RWPE2 (cell line): Measurements from ENCODE around the gene FBXL7.

Experiments
- ATAC-seq: fragments of 200-7000 bp; cut with Tn5 transposase; 3 replicates; pipeline ENCODE4 v1.9.1; 2021; ENCODE audit warnings: low read depth
- DNase-seq: peaks from one replicate; pipeline ENCODE4 v3.0.0-alpha.2; 2020; ENCODE audit warnings: low spot score
- H3K27ac ChIP-seq: fragments of 450-650 bp; 2 replicates; pipeline ENCODE4 v1.5.1; 2017; ENCODE audit warnings: mild to moderate bottlenecking; ENCODE audit not compliant: poor library complexity, severe bottlenecking
- H3K27me3 ChIP-seq: fragments of 250-450 bp; sonication (Bioruptor Pico); 2 replicates; pipeline ENCODE4 v1.5.1; 2021; ENCODE audit warnings: mild to moderate bottlenecking, moderate library complexity; ENCODE audit not compliant: insufficient read depth, poor library complexity, severe bottlenecking
- H3K36me3 ChIP-seq: fragments of 250-450 bp; sonication (Bioruptor Pico); 2 replicates; pipeline ENCODE4 v1.5.1; 2020; ENCODE audit warnings: low read depth, mild to moderate bottlenecking, moderate library complexity
- H3K4me1 ChIP-seq: fragments of 250-450 bp; sonication (Bioruptor Pico); 2 replicates; pipeline ENCODE4 v1.5.1; 2021; ENCODE audit warnings: mild to moderate bottlenecking, moderate library complexity; ENCODE audit not compliant: insufficient read depth, poor library complexity, severe bottlenecking
- H3K4me3 ChIP-seq: fragments of 250-450 bp; sonication (Bioruptor Pico); 2 replicates; pipeline ENCODE4 v1.5.1; 2021; ENCODE audit warnings: mild to moderate bottlenecking, moderate library complexity; ENCODE audit not compliant: severe bottlenecking
- H3K9me3 ChIP-seq: fragments of 250-450 bp; sonication (Bioruptor Pico); 2 replicates; pipeline ENCODE4 v1.5.1; 2021; ENCODE audit warnings: mild to moderate bottlenecking, moderate library complexity; ENCODE audit not compliant: severe bottlenecking
- TF ChIP-seq, protein P1 (sequence below): fragments of 450-650 bp; IDR thresholded peaks from one replicate; pipeline ENCODE4 v1.5.1; 2017; ENCODE audit warnings: mild to moderate bottlenecking, moderate library complexity; ENCODE audit not compliant: poor library complexity, severe bottlenecking

Gene FBXL7

DNA sequence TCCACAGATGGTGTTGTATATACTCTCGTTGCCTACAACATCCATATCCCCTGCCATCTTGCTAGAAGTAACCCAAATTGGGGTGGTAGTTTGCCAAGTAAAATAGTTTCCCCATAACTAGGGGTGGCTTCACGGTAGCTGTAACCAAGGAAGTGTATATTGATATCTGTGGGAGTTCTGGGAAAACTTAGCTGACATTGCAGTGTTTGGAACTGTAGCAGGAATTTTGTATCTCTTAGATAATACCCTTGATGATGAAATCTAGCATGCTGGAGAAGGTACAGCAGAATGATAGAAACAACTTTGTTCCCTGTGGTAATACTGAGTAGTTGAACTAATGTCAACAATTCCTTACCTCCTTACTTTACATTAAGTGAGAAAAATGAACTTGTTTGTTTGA, 29.8 kb downstream of the FBXL7 start:
- Histone ChIP-seq H3K27me3 (no peaks in the 10 kb centered on the region), H3K4me1 (no peaks in the 10 kb centered on the region), H3K9me3 (no peaks in the 10 kb centered on the region), H3K4me3 (no peak overlapping the region), H3K27ac (no peak overlapping the region), H3K36me3 (no peaks in the 10 kb centered on the region)
- TF ChIP-seq, protein P1, sequence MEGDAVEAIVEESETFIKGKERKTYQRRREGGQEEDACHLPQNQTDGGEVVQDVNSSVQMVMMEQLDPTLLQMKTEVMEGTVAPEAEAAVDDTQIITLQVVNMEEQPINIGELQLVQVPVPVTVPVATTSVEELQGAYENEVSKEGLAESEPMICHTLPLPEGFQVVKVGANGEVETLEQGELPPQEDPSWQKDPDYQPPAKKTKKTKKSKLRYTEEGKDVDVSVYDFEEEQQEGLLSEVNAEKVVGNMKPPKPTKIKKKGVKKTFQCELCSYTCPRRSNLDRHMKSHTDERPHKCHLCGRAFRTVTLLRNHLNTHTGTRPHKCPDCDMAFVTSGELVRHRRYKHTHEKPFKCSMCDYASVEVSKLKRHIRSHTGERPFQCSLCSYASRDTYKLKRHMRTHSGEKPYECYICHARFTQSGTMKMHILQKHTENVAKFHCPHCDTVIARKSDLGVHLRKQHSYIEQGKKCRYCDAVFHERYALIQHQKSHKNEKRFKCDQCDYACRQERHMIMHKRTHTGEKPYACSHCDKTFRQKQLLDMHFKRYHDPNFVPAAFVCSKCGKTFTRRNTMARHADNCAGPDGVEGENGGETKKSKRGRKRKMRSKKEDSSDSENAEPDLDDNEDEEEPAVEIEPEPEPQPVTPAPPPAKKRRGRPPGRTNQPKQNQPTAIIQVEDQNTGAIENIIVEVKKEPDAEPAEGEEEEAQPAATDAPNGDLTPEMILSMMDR, result no peak
- no peak for DNase-seq
- no peak for ATAC-seq

DNA sequence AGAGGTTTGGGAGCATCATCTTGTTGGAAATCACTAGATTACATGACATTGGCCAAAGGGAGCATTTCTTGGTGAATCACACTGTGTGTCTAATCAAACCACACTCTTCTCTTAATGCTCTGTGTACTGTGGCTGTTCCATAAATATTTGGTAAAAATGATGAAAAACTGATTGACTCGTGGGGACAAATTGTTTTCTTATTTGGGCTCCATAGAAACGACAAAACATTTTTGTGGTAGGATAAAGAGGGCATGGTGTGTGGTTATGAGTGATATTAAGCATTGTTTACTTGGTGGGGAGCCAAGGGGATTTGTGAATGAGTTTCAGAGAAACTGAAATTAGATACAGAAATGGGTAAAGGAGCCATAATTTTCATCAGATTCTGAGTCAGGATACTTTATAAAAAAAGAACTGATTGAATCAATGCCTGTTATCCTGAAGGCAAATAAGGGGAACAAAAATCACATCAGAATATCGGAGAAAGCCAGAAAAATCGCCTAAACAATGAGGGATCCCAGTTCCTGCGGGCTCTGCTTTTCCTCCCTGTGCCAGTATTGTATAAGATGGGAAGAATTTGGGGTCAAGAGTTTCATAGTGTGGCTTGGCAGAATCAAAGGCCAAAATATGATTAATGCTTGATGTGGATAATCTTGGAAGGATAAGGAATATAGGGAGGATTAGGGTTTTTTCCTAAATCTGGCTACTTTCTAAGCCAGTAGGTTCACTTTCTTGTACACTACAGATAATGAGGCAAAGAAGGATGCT, 33.3 kb downstream of the FBXL7 start:
- no peaks in the 10 kb centered on the region for H3K9me3 ChIP-seq
- H3K4me1 ChIP-seq, result no peaks in the 10 kb centered on the region
- no peak overlapping the region for H3K27ac ChIP-seq
- TF ChIP-seq, protein P1, result no peak
- ATAC-seq, result no peak
- no peak overlapping the region for H3K4me3 ChIP-seq
- no peaks in the 10 kb centered on the region for H3K27me3 ChIP-seq
- no peak for DNase-seq
- no peaks in the 10 kb centered on the region for H3K36me3 ChIP-seq

DNA sequence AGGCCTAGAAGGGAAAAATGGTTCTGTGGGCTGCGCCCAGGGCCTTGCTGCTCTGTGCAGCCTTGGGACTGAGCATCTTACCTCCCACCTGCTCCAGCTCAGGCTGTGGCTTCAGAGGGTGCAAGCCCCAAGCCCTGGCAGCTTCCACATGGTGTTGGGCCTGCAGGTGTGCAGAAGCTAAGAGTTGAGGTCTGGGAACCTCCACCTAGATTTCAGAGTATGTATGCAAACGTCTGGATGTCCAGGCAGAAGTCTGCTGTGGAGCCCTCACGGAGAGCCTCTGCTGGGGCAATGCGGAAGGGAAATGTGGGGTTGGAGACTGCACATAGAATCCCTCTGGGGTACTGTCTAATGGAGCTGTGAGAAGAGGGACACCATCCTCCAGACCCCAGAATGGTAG, 36.0 kb downstream of the FBXL7 start:
- Histone ChIP-seq H3K36me3 (no peaks in the 10 kb centered on the region), H3K27me3 (no peaks in the 10 kb centered on the region), H3K4me3 (no peak overlapping the region), H3K4me1 (no peaks in the 10 kb centered on the region), H3K9me3 (no peaks in the 10 kb centered on the region), H3K27ac (no peak overlapping the region)
- no peak for ATAC-seq
- TF ChIP-seq, protein P1, result no peak
- no peak for DNase-seq

DNA sequence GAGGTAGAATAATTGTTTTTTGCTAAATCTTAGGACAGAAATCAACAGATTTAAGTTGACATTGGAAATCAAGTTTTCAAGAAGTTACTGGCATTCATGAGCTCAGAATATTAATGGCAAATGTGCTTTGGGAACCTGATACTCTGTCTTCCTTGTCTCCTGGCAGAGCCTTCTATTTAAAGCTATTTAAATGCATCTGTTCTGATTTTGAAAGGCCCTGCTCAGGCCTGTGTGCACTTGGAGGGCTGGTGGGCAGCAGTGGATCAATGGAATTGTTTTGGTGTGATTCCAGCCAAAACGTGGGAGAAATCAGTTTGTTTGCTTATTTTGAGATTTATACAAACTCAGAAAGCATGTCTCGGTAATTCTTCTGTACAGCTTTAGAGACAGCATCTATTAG, 38.5 kb downstream of the FBXL7 start:
- Histone ChIP-seq H3K27me3 (no peaks in the 10 kb centered on the region), H3K36me3 (no peaks in the 10 kb centered on the region), H3K4me3 (no peak overlapping the region), H3K27ac (no peak overlapping the region), H3K4me1 (no peaks in the 10 kb centered on the region), H3K9me3 (no peaks in the 10 kb centered on the region)
- DNase-seq (no peak), ATAC-seq (no peak)
- TF ChIP-seq, protein P1, result no peak

DNA sequence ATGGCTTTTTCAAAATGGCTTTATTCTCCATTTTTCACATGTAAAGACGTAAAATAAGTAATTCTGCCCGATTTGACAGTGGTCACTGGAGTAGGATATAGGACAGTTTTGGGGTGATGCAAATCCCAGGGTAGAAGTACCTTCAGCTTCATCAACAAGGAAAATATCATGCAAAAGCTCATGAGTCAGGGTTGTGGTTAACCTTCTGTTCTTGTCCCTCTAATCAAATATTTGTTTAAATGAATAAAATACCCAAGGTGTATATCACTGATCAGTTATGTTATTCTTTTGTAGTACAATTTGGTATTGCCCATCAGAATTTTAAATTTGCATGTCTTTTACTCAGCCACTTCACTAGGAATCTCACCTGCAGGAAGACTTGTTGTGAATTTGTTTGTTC, 40.0 kb downstream of the FBXL7 start:
- TF ChIP-seq, protein P1, result no peak
- no peaks in the 10 kb centered on the region for H3K4me1 ChIP-seq
- H3K36me3 ChIP-seq, result no peaks in the 10 kb centered on the region
- H3K27ac ChIP-seq, result no peak overlapping the region
- no peak for ATAC-seq
- H3K9me3 ChIP-seq, result no peaks in the 10 kb centered on the region
- DNase-seq, result no peak
- H3K4me3 ChIP-seq, result no peak overlapping the region
- H3K27me3 ChIP-seq, result no peaks in the 10 kb centered on the region
